HG03457 (cell line): Measurements from ENCODE around the gene FOXF2.

ENCODE experiments used
- ATAC-seq: cut with Tn5 transposase; IDR thresholded peaks from one replicate; pipeline ENCODE4 v1.9.1; 2021; ENCODE audit warnings: moderate number of reproducible peaks; ENCODE audit not compliant: unreplicated experiment

Gene FOXF2

GRCh38 chr6:1378065-1379016 lies 11.0 kb upstream of the FOXF2 start:
- no peak for ATAC-seq

DNA sequence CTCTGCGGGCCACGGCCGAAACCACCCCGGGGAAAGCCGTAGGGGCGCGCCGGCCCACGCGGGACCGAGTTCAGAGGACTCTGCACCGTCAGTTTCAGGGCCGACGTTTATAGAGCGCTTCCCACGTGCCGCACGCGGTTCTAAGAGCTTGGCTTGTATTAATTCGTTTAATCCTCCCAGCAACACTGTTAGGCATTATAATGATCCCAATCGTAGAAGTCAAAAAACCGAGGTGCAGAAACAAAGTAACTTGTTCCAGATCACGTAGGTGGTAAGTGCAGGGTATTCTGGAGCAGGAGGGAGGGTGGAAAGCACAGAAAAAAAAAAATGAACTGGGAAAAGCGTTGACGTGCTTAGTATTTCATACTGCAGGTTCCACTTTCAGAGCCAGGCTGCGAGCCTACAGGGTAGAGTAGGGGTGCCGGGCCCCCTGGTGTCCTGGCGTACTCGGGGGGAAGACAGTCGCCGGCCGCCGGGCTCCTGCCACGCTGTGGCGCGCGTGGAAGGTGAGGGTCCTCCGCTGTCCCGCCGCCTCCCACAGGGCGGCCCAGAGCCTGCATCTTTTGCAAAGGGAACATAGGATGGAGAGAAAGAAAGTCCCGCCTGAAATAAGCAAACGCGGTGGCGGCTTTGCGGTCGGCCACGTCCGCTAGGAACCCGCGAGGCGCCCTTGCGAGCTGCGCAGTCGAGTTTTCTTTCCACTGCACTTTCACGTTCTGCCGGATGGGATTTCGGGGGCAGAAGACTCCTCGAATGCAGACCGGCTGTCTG lies 10.2 kb upstream of the FOXF2 start:
- ATAC-seq = no peak

- no peak for ATAC-seq
Measured at GRCh38 chr6:1379788-1380147, 9.6 kb upstream of the FOXF2 start.

DNA sequence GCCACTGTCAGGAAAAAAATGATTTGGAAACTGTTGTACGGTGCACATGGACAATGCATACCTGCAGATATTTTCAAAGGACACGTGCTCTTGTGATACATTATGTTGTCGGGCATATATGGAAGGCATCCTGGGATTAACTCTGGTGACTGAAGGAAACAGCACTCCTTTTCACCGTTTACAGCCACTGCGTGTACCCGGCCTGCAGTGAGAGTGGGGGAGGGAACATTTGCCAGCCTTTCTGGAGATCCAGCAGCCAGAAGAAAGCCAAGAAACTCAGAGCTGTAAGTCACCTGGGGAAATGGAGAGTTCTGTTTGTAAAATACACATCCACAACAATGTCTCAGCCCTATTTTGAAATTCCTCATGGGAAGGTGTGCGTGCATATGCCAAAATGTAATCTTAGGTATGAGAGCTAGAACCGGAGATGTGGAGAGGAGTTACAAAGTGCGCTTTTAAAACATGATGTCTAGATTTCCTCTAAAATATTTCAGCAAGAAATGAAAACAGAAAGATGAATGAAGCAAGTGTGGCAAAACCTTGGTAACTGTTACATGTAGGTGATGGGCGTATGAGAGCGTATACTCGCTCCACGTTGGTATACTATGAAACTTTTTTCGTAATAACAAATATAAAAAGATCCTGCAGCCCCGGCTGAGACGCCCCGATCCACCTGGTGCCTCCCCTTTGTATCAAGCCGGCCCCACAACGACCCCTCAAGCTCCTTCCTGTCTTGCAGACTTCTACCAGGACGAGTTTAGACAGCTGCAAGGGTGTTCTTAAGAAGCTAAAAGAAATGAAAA lies 8.6 kb upstream of the FOXF2 start:
- no peak for ATAC-seq

DNA sequence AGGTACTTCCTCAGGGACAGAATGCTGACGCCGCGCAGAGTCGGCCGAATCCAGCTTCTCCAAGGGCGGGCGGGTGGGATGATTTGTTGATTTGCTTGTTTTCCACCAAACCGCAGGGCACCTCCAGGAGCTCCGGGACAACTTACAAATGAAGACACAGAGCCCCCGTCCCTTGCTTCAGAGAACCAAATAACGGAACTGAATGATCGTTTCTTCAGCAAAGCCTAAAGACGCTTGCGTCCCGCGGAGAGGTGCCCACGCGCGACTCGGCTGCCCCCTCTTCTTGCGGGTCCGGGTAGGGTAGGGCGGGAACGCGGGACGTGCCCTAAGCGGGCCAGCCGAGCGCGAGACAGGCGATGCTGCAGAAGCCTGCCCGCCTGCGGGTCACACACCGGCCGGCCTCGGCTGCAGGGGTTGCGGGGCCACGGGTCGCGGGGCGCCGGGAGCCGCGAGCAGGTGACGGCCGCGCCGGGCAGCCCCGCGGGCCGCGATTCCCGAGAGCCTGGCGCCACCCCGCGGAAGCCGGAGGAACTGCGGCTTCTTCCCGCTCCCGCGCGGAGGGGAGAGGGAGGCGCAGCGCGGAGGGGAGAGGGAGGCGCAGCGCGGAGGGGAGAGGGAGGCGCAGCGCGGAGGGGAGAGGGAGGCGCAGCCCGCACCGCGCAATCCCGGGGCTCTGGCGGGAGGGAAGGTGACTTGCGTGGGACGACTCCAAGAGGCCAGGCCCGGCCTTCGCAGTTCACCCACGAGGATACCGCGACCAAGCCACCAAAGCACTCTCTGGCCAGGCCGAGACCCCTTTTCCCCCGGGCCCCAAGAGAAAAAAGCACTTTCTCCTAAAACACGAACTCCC lies 7.7 kb upstream of the FOXF2 start:
- ATAC-seq = no peak

GRCh38 chr6:1382331-1382882 lies 7.0 kb upstream of the FOXF2 start:
- no peak for ATAC-seq

DNA sequence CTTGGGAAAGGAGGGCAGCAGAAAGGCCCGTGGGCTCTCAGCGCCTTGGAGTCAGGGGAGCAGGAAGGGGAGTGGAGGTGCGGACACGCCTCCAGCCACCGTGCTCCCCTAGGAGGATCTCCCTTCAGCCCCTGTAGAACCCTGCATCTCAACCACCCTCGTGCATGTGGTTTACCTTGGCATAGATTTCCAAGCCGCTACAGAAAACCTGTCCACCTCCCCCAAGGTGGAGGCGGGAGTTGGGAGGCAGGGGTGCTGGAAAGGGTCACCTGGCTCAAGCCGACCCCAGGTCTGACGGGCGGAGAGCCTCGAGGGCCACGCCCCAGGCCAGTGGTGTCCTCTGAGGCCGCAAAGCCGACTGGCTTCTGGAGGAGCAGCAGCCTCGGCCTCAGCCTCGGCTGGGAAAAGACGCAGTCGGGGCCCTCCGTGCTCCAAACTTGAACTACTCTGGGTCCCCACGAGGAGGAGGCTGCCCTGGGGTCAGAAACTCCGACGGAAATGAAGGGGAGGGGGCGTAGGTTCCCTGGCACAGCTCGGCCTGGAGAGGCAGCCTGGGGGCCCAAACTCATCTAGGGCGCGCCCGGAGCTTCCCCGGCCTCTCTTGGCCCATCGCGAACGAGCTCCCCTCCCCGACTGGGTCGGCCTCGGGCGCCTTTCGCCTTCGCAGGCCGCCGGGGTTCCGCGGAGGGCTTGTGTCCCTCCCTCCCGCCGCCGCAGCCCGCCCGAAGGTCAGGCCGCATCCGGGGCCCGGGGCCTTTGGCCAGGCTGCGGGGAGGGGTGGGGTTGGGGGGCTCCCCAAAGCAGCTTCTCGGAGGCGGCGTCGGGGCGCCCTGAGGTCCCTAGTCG lies 6.3 kb upstream of the FOXF2 start:
- no peak for ATAC-seq

- no peak for ATAC-seq
Measured at GRCh38 chr6:1383729-1384548, 5.4 kb upstream of the FOXF2 start.

DNA sequence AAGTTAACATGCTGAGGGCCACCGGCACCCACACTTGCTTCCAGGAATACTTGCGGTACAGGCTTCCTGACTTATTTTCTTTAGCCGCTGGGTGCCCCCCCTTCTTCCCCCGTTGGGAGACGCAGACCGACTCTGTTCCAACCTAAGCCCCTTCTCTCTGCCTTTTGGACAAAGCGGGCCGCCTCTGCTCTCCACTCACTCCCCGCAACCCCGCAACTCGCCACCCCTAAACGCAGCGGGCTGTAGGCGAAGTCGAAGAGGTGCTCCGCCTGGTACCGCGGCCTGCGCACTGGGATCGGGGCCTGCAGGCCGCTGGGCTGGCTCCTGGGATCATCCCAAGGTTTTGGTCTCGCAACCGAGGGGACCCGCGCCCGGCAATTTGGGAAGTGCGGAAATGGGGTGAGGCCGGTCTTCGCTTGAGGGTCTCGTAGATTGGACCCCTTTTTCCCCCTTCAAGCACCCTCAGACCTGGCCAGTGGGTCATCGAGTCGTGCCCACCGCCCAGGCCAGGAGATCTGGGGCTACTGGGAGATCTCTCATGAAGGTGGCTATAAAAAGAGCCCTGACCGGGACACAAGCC lies 4.7 kb upstream of the FOXF2 start:
- ATAC-seq = no peak

- no peak for ATAC-seq
Measured at GRCh38 chr6:1385129-1386037, 4.0 kb upstream of the FOXF2 start.

GRCh38 chr6:1386038-1386709 lies 3.2 kb upstream of the FOXF2 start:
- no peak for ATAC-seq

GRCh38 chr6:1387538-1387875 lies 1.9 kb upstream of the FOXF2 start:
- ATAC-seq = no peak

- ATAC-seq = no peak
Measured at GRCh38 chr6:1387876-1388629, 1.3 kb upstream of the FOXF2 start.

DNA sequence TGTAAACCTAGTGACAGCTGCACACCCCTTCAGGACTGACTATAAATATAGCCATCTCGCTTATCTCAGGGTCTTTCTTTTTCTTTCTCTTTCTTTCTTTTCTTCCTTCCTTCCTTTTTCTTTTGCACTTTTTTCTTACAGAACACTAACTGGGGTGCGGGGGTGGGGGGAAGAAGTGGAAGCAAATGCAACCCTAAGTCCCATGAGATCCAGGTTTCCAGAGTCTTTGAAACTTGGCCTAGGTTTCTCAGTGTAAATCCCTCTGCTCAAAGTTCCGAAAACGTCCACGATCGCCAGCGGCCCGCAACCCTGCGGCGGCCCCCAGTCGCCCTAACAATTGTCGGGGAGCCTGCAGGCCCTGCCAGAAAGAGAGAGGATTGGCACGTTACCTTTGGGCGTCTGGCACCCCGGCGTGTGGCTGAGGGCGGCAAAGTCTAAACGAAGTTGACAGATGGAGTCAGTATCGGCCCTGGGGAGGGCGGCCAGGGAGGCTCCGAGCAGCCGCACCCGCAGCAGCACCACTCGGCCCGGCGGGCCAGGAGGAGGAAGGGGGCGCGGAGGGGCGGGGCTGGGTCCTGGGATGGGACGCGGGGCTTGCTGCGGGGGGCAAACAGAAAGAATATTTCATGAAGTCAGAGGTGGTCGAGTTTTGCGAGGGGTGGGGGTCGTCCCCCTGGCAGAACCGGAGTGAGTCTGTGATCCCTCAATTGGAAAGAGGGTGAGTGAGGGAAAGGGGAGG lies 577 bp upstream of the FOXF2 start:
- ATAC-seq = no peak
